ENCODE measurements around the gene PLD1. TPM values are rescaled to one million over a fixed set of nuclear protein-coding genes. Genes with fewer than 3 reads are reported as not detected.

PLD1 gene
- total RNA-seq, 1 donor from 2014 or later, result 0.21 TPM

DNA sequence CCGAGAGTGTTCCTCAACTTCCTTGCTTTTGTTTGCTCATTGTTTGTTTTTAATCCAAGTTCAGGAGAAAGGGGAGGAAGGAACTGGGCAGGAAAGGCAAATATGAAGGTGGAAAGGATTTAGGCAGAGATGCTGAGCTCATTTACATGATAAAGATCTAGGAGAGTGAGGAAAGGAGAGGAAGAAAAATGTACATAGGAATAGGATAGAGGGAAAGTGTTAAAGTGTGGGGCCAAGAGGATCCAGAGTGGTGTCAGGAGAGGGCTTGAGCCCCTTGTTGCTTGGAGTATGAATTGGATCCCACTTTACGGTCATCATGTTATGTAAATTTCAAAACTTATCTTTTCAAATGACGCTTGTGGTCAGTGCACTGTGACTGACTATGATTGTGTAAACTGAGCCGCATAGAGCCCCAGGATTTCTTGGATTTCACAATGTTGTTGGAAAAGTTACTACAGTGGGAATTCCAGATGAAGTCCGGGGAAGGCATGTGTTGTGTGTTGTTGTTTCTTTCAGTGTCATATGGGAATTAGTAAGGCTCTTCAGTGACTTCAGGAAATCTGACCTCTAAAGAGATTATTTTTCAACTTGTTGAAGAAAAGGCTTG, 15.0 kb upstream of the PLD1 start:
- H3K4me3 ChIP-seq, result no peak overlapping the region
- H3K79me2 ChIP-seq (ENCODE audit: low read depth), result no peaks in the 10 kb centered on the region
- Mint-ChIP-seq H3K4me1 (peaks cover 34% of the 10 kb centered on the region), H3K27me3 (ENCODE audit: insufficient read depth, low read depth) (peaks cover 4% of the 10 kb centered on the region), H3K27ac (no peak overlapping the region), H3K4me3 (no peak overlapping the region), H3K36me3 (no peaks in the 10 kb centered on the region), H3K9me3 (no peaks in the 10 kb centered on the region)
- H3K4me2 ChIP-seq, result no peak overlapping the region
- H3K27ac ChIP-seq, result no peak overlapping the region
- no peak overlapping the region for H2AFZ ChIP-seq (replicated peaks)
- no peak for TF ChIP-seq EZH2phosphoT487 (IDR thresholded peaks at IDR 0.05)
- no peak for TF ChIP-seq CTCF (IDR thresholded peaks at IDR 0.05)
- TF ChIP-seq EZH2 (IDR thresholded peaks at IDR 0.05), result no peak
- no peaks in the 10 kb centered on the region for H3K4me1 ChIP-seq
- no peaks in the 10 kb centered on the region for H3K9me3 ChIP-seq (ENCODE audit: low read depth)
- no peaks in the 10 kb centered on the region for H4K20me1 ChIP-seq (ENCODE audit: low read depth)
- H3K27me3 ChIP-seq, result no peaks in the 10 kb centered on the region
- H3F3A ChIP-seq (ENCODE audit: low read depth), result no peaks in the 10 kb centered on the region
- DNase-seq (ENCODE audit: low spot score), result no peak
- no peak overlapping the region for H3K9ac ChIP-seq
- H3K36me3 ChIP-seq, result no peaks in the 10 kb centered on the region

DNA sequence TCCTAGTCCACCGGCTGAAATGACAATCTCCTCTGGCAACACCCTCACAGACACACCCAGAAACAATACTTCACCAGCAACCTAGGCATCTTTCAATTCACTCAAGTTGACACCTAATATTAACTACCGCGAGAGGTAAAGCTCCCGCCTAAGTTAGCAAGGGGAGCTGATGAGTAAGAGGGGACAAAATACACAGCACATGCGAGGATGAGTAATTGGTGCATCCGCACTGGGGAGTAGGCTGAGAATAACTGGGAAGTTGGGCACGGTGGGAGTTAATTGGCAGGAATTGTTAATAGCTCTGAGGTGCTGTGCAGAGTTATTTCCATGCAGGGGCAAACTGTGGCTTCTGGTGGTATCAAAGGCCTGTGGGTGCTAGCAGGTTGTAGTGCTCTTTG, 14.5 kb upstream of the PLD1 start:
- H3K27ac ChIP-seq, result no peak overlapping the region
- Mint-ChIP-seq H3K27me3 (ENCODE audit: insufficient read depth, low read depth) (peaks cover 4% of the 10 kb centered on the region), H3K27ac (peak overlapping the region; percentile 3), H3K4me1 (peaks cover 31% of the 10 kb centered on the region), H3K9me3 (no peaks in the 10 kb centered on the region), H3K4me3 (no peak overlapping the region), H3K36me3 (no peaks in the 10 kb centered on the region)
- H3K4me1 ChIP-seq, result no peaks in the 10 kb centered on the region
- no peak overlapping the region for H2AFZ ChIP-seq (replicated peaks)
- H3F3A ChIP-seq (ENCODE audit: low read depth), result no peaks in the 10 kb centered on the region
- no peaks in the 10 kb centered on the region for H3K36me3 ChIP-seq
- no peaks in the 10 kb centered on the region for H3K9me3 ChIP-seq (ENCODE audit: low read depth)
- no peak overlapping the region for H3K4me3 ChIP-seq
- H3K79me2 ChIP-seq (ENCODE audit: low read depth), result no peaks in the 10 kb centered on the region
- no peak overlapping the region for H3K4me2 ChIP-seq
- no peaks in the 10 kb centered on the region for H4K20me1 ChIP-seq (ENCODE audit: low read depth)
- no peak for DNase-seq (ENCODE audit: low spot score)
- H3K27me3 ChIP-seq, result no peaks in the 10 kb centered on the region
- no peak for TF ChIP-seq CTCF (IDR thresholded peaks at IDR 0.05)
- no peak for TF ChIP-seq EZH2phosphoT487 (IDR thresholded peaks at IDR 0.05)
- no peak for TF ChIP-seq EZH2 (IDR thresholded peaks at IDR 0.05)
- H3K9ac ChIP-seq, result no peak overlapping the region

DNA sequence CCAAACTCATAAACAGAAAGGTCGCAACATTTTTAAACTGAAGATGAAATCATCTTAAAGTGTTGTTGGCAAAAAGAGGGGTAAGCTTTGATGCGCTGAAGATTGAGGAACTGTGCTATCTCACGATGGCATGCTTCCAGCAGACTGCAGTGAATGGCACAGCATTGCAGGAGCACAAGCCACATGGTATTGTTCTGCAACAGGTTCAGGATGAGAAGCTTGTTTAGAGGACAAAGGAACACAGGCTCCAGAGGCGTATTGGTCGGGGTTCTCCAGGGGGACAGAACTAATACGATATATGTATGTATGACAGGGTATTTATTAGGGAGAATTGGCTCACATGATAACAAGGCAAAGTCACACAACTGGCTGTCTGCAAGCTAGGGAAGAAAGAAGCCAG, 13.8 kb upstream of the PLD1 start:
- Histone ChIP-seq H3K9ac (no peak overlapping the region), H3K4me1 (no peaks in the 10 kb centered on the region), H4K20me1 (ENCODE audit: low read depth) (no peaks in the 10 kb centered on the region), H3K36me3 (no peaks in the 10 kb centered on the region), H3K79me2 (ENCODE audit: low read depth) (no peaks in the 10 kb centered on the region), H3K27me3 (no peaks in the 10 kb centered on the region), H3F3A (ENCODE audit: low read depth) (no peaks in the 10 kb centered on the region), H3K4me2 (no peak overlapping the region), H2AFZ (replicated peaks) (no peak overlapping the region), H3K4me3 (no peak overlapping the region), H3K27ac (no peak overlapping the region), H3K9me3 (ENCODE audit: low read depth) (no peaks in the 10 kb centered on the region)
- Mint-ChIP-seq H3K4me3 (no peak overlapping the region), H3K27ac (no peak overlapping the region), H3K9me3 (no peaks in the 10 kb centered on the region), H3K27me3 (ENCODE audit: insufficient read depth, low read depth) (peaks cover 4% of the 10 kb centered on the region), H3K4me1 (peaks cover 28% of the 10 kb centered on the region), H3K36me3 (no peaks in the 10 kb centered on the region)
- TF ChIP-seq EZH2 (IDR thresholded peaks at IDR 0.05), result no peak
- no peak for TF ChIP-seq CTCF (IDR thresholded peaks at IDR 0.05)
- TF ChIP-seq EZH2phosphoT487 (IDR thresholded peaks at IDR 0.05), result no peak
- DNase-seq (ENCODE audit: low spot score), result no peak
